ENCODE measurements around the gene SLC38A8. TPM values are rescaled to one million over a fixed set of nuclear protein-coding genes. Genes with fewer than 3 reads are reported as not detected.

SLC38A8 gene
- total RNA-seq, 2 experiments from 2014 or later: not detected

DNA sequence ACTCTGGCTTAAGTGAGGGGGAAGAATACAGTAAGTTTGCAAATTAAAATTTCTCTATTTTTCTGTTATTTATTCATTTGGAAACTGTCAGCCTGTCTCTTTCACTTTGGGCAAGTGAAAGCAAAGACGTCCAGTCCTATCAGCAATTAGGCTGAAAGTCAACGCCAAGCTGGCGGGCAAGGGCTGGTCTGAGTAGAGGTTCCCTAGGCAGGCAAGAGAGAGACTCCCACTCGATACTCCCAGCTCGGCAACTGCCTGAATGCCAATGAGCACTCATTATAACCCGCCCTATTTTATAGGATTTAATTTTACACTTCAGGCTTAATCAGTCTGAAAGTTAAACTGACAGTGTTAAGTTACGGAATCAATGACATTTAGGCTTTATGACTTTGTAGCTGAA is 14.3 kb upstream of the SLC38A8 start:
- ChIA-PET CTCF (no interaction called here), POLR2A (no interaction called here)
- ATAC-seq (ENCODE audit: poor library complexity): no peak
- peaks cover 90% of the 10 kb centered on the region for H3K36me3 ChIP-seq (ENCODE audit: insufficient read depth, low read length)
- H3K27ac ChIP-seq (ENCODE audit: low read depth in 1 of 2, low read length in 2 of 2): no peak overlapping the region
- H3K27ac Mint-ChIP-seq: no peak overlapping the region
- H3K9me3 Mint-ChIP-seq: no peaks in the 10 kb centered on the region
- no peaks in the 10 kb centered on the region for H3K4me1 Mint-ChIP-seq (ENCODE audit: low read depth)
- DNase-seq: no peak
- no peak overlapping the region for H3K4me3 ChIP-seq (ENCODE audit: low read length)
- no peaks in the 10 kb centered on the region for H3K4me1 ChIP-seq (ENCODE audit: insufficient read depth, low read length)
- peaks cover 98% of the 10 kb centered on the region for H3K36me3 Mint-ChIP-seq (ENCODE audit: low read depth)
- H3K9me3 ChIP-seq (ENCODE audit: control insufficient read depth in 1 of 2, insufficient read depth in 1 of 2, low read length in 2 of 2): no peaks in the 10 kb centered on the region
- no peaks in the 10 kb centered on the region for H3K27me3 Mint-ChIP-seq
- intact Hi-C loops (cut with DNase I, micrococcal nuclease): no loop called here
- H3K4me3 Mint-ChIP-seq: no peak overlapping the region
- no peaks in the 10 kb centered on the region for H3K27me3 ChIP-seq (ENCODE audit: control insufficient read depth in 1 of 2, insufficient read depth in 2 of 2, low read length in 2 of 2)
- TF ChIP-seq CTCF (IDR thresholded peaks at IDR 0.05): no peak

DNA sequence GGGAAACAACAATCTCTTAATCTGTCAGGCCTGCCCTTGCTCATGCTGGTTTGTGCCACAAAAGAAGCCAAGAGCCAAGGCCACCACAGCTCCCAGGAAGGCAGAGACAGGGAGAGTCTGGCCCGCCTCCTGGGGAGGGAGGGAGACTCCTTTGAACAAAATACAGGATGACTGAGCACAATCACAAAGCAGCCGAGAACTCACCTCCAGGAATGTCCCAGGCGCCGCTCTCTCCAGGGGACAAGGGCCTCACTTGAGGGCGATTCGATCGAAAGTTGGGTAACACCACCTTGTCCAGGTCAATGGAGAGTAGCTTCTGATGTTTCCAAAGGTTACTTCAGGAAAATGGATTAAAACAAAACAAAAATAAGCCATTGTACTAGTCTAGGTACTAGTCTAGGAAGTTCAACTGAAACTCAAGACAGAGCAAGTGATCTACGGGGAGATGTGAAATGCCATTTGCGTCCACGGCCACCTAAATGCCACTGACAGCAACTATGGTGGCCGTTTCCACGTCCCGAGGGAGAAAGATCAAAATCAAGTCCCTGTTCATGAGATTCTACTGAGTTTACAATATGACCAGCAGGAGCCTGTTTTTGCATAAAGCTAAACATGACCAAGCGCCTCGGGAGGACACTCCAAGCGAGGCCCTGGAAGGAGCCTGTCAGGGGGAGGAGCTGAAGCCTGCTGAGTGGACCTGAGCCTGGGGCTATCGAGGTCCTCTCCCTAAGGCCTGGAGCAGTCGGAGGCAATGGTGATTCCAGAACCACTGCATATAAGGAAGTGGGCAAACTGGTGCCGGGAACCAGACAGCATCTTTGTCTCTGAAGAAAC is 13.4 kb upstream of the SLC38A8 start:
- peaks cover 82% of the 10 kb centered on the region for H3K36me3 ChIP-seq (ENCODE audit: insufficient read depth, low read length)
- H3K9me3 ChIP-seq (ENCODE audit: control insufficient read depth in 1 of 2, insufficient read depth in 1 of 2, low read length in 2 of 2): no peaks in the 10 kb centered on the region
- CTCF ChIA-PET: no interaction called here
- Mint-ChIP-seq H3K27ac (no peak overlapping the region), H3K4me1 (ENCODE audit: low read depth) (no peaks in the 10 kb centered on the region), H3K4me3 (no peak overlapping the region), H3K36me3 (ENCODE audit: low read depth) (peaks cover 90% of the 10 kb centered on the region), H3K27me3 (no peaks in the 10 kb centered on the region), H3K9me3 (no peaks in the 10 kb centered on the region)
- H3K27me3 ChIP-seq (ENCODE audit: control insufficient read depth in 1 of 2, insufficient read depth in 2 of 2, low read length in 2 of 2): no peaks in the 10 kb centered on the region
- TF ChIP-seq CTCF (IDR thresholded peaks at IDR 0.05): no peak
- ATAC-seq (ENCODE audit: poor library complexity): no peak
- POLR2A ChIA-PET: no interaction called here
- no peaks in the 10 kb centered on the region for H3K4me1 ChIP-seq (ENCODE audit: insufficient read depth, low read length)
- DNase-seq: peak in 1 of 14 experiments; percentile 25
- H3K4me3 ChIP-seq (ENCODE audit: low read length): no peak overlapping the region
- no peak overlapping the region for H3K27ac ChIP-seq (ENCODE audit: low read depth in 1 of 2, low read length in 2 of 2)
- intact Hi-C loops (cut with DNase I, micrococcal nuclease): no loop called here

GRCh38 chr16:84055366-84055765 is 12.8 kb upstream of the SLC38A8 start:
- Histone ChIP-seq H3K4me1 (ENCODE audit: insufficient read depth, low read length) (no peaks in the 10 kb centered on the region), H3K4me3 (ENCODE audit: low read length) (no peak overlapping the region), H3K36me3 (ENCODE audit: insufficient read depth, low read length) (peaks cover 79% of the 10 kb centered on the region), H3K9me3 (ENCODE audit: control insufficient read depth in 1 of 2, insufficient read depth in 1 of 2, low read length in 2 of 2) (no peaks in the 10 kb centered on the region), H3K27ac (ENCODE audit: low read depth in 1 of 2, low read length in 2 of 2) (no peak overlapping the region), H3K27me3 (ENCODE audit: control insufficient read depth in 1 of 2, insufficient read depth in 2 of 2, low read length in 2 of 2) (no peaks in the 10 kb centered on the region)
- POLR2A ChIA-PET: no interaction called here
- peak in 1 of 14 experiments; percentile 27 for DNase-seq
- H3K27me3 Mint-ChIP-seq: no peaks in the 10 kb centered on the region
- ATAC-seq (ENCODE audit: poor library complexity): no peak
- CTCF ChIA-PET: no interaction called here
- H3K36me3 Mint-ChIP-seq (ENCODE audit: low read depth): peaks cover 88% of the 10 kb centered on the region
- no peaks in the 10 kb centered on the region for H3K9me3 Mint-ChIP-seq
- H3K4me1 Mint-ChIP-seq (ENCODE audit: low read depth): no peaks in the 10 kb centered on the region
- no peak for TF ChIP-seq CTCF (IDR thresholded peaks at IDR 0.05)
- intact Hi-C loops (cut with DNase I, micrococcal nuclease): no loop called here
- no peak overlapping the region for H3K4me3 Mint-ChIP-seq
- H3K27ac Mint-ChIP-seq: no peak overlapping the region

Measured in CD4-positive, alpha-beta T cell (primary cell).